Endothelial cell of umbilical vein (primary cell): ENCODE data around the gene LIMS4. TPM values are rescaled to one million over a fixed set of nuclear protein-coding genes. Genes with fewer than 3 reads are reported as not detected.
"Not testable (repeated sequence)": the region's sequence is repeated elsewhere in the genome, so short reads cannot be mapped to it uniquely, and the experiment has no call there.

Source experiments
- BruUV-seq: library from RNA; stranded (reverse); fragments of 400-500 nt; replicated peaks from 2 replicates; lab custom pipeline; 2021; lab: Mats Ljungman, UMichigan
- CTCF ChIA-PET: fragments of 300-600, 350-600 bp; sonication (Branson Sonifier 250); formaldehyde crosslinking; loops from one replicate; lab custom pipeline; 2021; ENCODE audit warnings: antibody characterized with exemption, inconsistent platforms; lab: Charles Lee
- POLR2A ChIA-PET: fragments of 300-600, 350-600 bp; sonication (Branson Sonifier 250); formaldehyde crosslinking; loops from one replicate; lab custom pipeline; 2021; ENCODE audit warnings: antibody characterized with exemption, inconsistent platforms; lab: Charles Lee
- DNase-seq: peaks from one replicate; pipeline ENCODE4 v3.0.0-alpha.2; 2011; ENCODE audit warnings: low read depth, low spot score
- FAIRE-seq: peaks from 2 replicates; lab custom pipeline; 2011; peaks lifted over from hg19 to GRCh38; lab: Jason Lieb, UNC
- H2AFZ ChIP-seq: 2 replicates; pipeline ENCODE4 v1.6.0; 2012; ENCODE audit warnings: low read depth, low read length, control low read depth, inconsistent platforms
- H3K27ac ChIP-seq: 2 replicates; pipeline ENCODE4 v1.5.1; 2011; ENCODE audit warnings: low read depth, mild to moderate bottlenecking, control low read depth, low read length, moderate library complexity; ENCODE audit not compliant: insufficient read depth
- H3K27me3 ChIP-seq, 2 experiments: 2 replicates each; pipeline versions ENCODE4 v1.6.0 to v1.6.1; 2011; ENCODE audit warnings: low read length in 2 of 2, mixed read lengths in 1 of 2; ENCODE audit not compliant: control insufficient read depth in 2 of 2, insufficient read depth in 2 of 2
- H3K36me3 ChIP-seq, 2 experiments: 2 replicates in 1 of 2; 3 replicates in 1 of 2; pipeline ENCODE4 v1.5.1; 2011; ENCODE audit warnings: low read length in 2 of 2, mild to moderate bottlenecking in 1 of 2, moderate library complexity in 1 of 2; ENCODE audit not compliant: control insufficient read depth in 2 of 2, insufficient read depth in 2 of 2; ENCODE audit errors: extremely low read depth in 1 of 2
- H3K4me1 ChIP-seq: 3 replicates; pipeline ENCODE4 v1.5.1; 2011; ENCODE audit warnings: mild to moderate bottlenecking, low read length; ENCODE audit not compliant: control insufficient read depth, insufficient read depth; ENCODE audit errors: extremely low read depth
- H3K4me2 ChIP-seq: 2 replicates; pipeline ENCODE4 v1.6.1; 2011; ENCODE audit warnings: low read length, control low read depth, mixed read lengths; ENCODE audit not compliant: insufficient read depth
- H3K4me3 ChIP-seq, 3 experiments: fragments of 200-600 bp in 1 of 3; sonication (generic), shearing (Covaris generic) in 1 of 3; replicated peaks in 1 of 3; 2 replicates each; pipeline ENCODE4 v1.5.1; 2011 to 2016; ENCODE audit warnings: control low read depth in 3 of 3, low read length in 3 of 3, mild to moderate bottlenecking in 2 of 3, inconsistent platforms in 1 of 3, low read depth in 1 of 3, moderate library complexity in 1 of 3; ENCODE audit not compliant: insufficient read depth in 1 of 3
- H3K79me2 ChIP-seq: 2 replicates; pipeline ENCODE4 v1.6.0; 2012; ENCODE audit warnings: low read length, inconsistent platforms; ENCODE audit not compliant: control insufficient read depth, insufficient read depth
- H3K9ac ChIP-seq: replicated peaks from 2 replicates; pipeline ENCODE3; 2011; ENCODE audit warnings: low read length, control low read depth; ENCODE audit not compliant: insufficient read depth; ENCODE audit errors: extremely low read depth
- H3K9me1 ChIP-seq: replicated peaks from 3 replicates; pipeline ENCODE4 v1.6.0; 2011; ENCODE audit warnings: mild to moderate bottlenecking, low read length; ENCODE audit not compliant: control insufficient read depth, insufficient read depth; ENCODE audit errors: extremely low read depth
- H3K9me3 ChIP-seq: replicated peaks from 2 replicates; pipeline ENCODE4 v1.5.1; 2012; ENCODE audit warnings: low read length, inconsistent platforms; ENCODE audit not compliant: control insufficient read depth, insufficient read depth
- H4K20me1 ChIP-seq: replicated peaks from 2 replicates; pipeline ENCODE3; 2011; ENCODE audit warnings: mild to moderate bottlenecking, low read length; ENCODE audit not compliant: control insufficient read depth, insufficient read depth; ENCODE audit errors: extremely low read depth
- dilution Hi-C: fragments of 300-500 bp; cut with MboI; formaldehyde crosslinking; loops from one replicate; pipeline ENCODE4 v1.15.0; 2019; ENCODE audit warnings: low sequenced_read_pairs; ENCODE audit not compliant: extremely low pct_ligation_motif_present
- intact Hi-C: fragments of 100-400 bp; cut with micrococcal nuclease; formaldehyde crosslinking; loops from one replicate; pipeline ENCODE4 v1.10.0; 2022
- polyA plus RNA-seq, 4 experiments: library from polyadenylated mRNA; depleted of rRNA in 3 of 4; stranded (reverse) in 3 of 4; unstranded in 1 of 4; fragments of >200 nt; gene quantifications; 2 replicates each; pipeline versions ENCODE4 v1.2.1 to v1.2.3, GENCODE V29; 2011 to 2012; ENCODE audit warnings: missing spikeins in 1 of 4
- total RNA-seq: library from RNA; stranded (reverse); gene quantifications from 2 replicates; pipeline ENCODE4 v1.2.3, GENCODE V29; 2021

Gene LIMS4
- total and polyA plus RNA-seq, 2 donors (not counting 3 experiments of a cell fraction or from before 2014, with no cell fraction given), result 14.4 to 28.8 TPM

DNA sequence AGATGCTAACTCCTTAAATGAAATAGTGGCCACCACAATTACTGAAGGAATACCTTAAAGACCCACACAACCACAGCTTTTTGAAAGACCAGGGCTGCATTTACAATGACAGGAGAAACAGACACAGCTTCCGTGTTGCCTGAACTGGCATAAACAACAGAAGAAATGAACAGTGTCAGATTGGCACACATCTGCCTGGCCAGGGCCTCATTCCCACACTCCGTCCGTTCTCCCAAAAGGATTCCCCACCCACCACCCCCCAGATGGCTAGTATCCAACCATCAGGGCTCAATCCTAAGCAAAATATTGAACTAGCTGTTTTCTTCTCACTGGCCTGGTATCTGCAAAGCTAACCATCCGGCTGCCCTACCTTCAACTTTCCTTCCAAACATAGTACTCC lies 7.5 kb upstream of the LIMS4 start:
- H3K9me3 ChIP-seq, POLR2A ChIA-PET, H3K36me3 ChIP-seq, H3K4me2 ChIP-seq, H3K9ac ChIP-seq, H3K27ac ChIP-seq, DNase-seq, H2AFZ ChIP-seq, intact Hi-C loops, H3K27me3 ChIP-seq, H3K4me1 ChIP-seq, H3K79me2 ChIP-seq, BruUV-seq, H3K9me1 ChIP-seq, dilution Hi-C loops, H3K4me3 ChIP-seq, H4K20me1 ChIP-seq, CTCF ChIA-PET, FAIRE-seq: not testable (repeated sequence)

GRCh38 chr2:110477370-110477769 lies 4.8 kb upstream of the LIMS4 start:
- H3K9ac ChIP-seq, H2AFZ ChIP-seq, H3K27ac ChIP-seq, FAIRE-seq, CTCF ChIA-PET, H3K79me2 ChIP-seq, H3K27me3 ChIP-seq, H4K20me1 ChIP-seq, BruUV-seq, H3K4me2 ChIP-seq, DNase-seq, H3K4me1 ChIP-seq, intact Hi-C loops, H3K36me3 ChIP-seq, H3K4me3 ChIP-seq, H3K9me3 ChIP-seq, POLR2A ChIA-PET, dilution Hi-C loops, H3K9me1 ChIP-seq: not testable (repeated sequence)

DNA sequence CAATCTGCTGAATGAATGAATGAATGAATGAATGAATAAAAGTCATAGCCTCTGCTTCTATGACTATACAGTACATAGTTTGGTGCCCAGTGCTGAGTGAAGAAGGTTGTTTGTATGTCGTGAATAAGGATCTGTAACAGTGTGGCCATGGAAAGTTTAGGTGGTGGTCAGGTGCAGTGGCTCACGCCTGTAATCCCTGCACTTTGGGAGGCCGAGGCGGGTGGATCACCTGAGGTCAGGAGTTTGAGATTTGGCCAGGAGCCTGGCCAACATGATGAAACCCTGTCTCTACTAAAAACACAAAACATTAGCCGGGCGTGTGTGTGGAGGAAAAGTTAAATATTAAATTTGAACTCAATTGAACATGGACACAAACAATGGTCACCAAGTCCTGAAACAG lies 4.3 kb upstream of the LIMS4 start:
- H3K9me3 ChIP-seq, H3K9ac ChIP-seq, BruUV-seq, H4K20me1 ChIP-seq, CTCF ChIA-PET, H3K4me3 ChIP-seq, DNase-seq, FAIRE-seq, H3K27me3 ChIP-seq, intact Hi-C loops, dilution Hi-C loops, H3K79me2 ChIP-seq, H2AFZ ChIP-seq, H3K4me2 ChIP-seq, POLR2A ChIA-PET, H3K36me3 ChIP-seq, H3K9me1 ChIP-seq, H3K4me1 ChIP-seq, H3K27ac ChIP-seq: not testable (repeated sequence)

- DNase-seq, intact Hi-C loops, CTCF ChIA-PET: not testable (repeated sequence)
Observed at GRCh38 chr2:110475627-110476359, 3.2 kb upstream of the LIMS4 start.

More at GRCh38 chr2:110475627-110476359, 3.2 kb upstream of the LIMS4 start:
- FAIRE-seq, POLR2A ChIA-PET, H3K9me1 ChIP-seq, H3K9ac ChIP-seq, H3K79me2 ChIP-seq, H3K4me3 ChIP-seq, BruUV-seq, H3K4me1 ChIP-seq, H3K27ac ChIP-seq, H3K4me2 ChIP-seq, H3K27me3 ChIP-seq, H2AFZ ChIP-seq, dilution Hi-C loops, H4K20me1 ChIP-seq, H3K9me3 ChIP-seq, H3K36me3 ChIP-seq: not testable (repeated sequence)
